ENCODE results near the gene CELF2.

CELF2 gene

GRCh38 chr10:11262494-11263345, 245.0 kb downstream of the CELF2 start:
- in situ Hi-C loops (cut with MboI; ENCODE audit: low sequenced_read_pairs): no loop called here

- in situ Hi-C loops (cut with MboI; ENCODE audit: low sequenced_read_pairs): no loop called here
Observed at GRCh38 chr10:11263767-11264166, 246.1 kb downstream of the CELF2 start.

GRCh38 chr10:11264296-11265048, 246.8 kb downstream of the CELF2 start:
- in situ Hi-C loops (cut with MboI; ENCODE audit: low sequenced_read_pairs): no loop called here

GRCh38 chr10:11265484-11265883, 247.8 kb downstream of the CELF2 start:
- in situ Hi-C loops (cut with MboI; ENCODE audit: low sequenced_read_pairs): no loop called here

- in situ Hi-C loops (cut with MboI; ENCODE audit: low sequenced_read_pairs): no loop called here
Observed at GRCh38 chr10:11266426-11266825, 248.8 kb downstream of the CELF2 start.

DNA sequence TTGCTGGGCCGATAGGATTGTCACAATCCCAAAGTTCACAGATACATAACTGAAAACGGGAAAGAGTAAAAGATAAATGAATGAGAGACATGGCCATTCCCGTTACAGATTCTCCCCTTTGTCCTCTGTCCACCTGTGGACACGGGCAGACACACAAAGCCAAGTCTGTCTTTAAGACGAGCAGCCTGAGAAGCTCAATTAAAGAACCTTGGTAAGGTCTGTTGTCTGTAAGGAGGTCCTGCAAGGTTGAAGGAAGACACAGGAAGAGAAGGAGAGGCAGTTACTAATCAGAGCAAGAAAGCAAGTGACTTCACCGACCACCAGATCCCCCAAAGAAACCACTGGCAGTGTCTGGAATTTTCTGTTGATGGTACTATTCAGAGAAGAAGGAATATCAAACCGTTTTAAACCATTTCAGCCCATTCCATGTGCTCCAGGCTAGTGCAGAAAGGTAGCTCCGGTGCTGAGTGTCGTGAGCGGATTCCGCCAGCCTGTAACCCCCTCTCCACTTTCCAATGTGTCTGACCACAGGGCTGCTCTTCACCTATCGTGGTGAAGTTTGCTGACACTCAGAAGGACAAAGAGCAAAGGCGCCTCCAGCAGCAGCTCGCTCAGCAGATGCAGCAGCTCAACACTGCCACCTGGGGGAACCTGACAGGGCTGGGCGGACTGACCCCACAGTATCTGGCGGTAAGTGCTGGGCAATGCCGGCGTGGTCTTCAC, 252.6 kb downstream of the CELF2 start:
- in situ Hi-C loops (cut with MboI; ENCODE audit: low sequenced_read_pairs): no loop called here

DNA sequence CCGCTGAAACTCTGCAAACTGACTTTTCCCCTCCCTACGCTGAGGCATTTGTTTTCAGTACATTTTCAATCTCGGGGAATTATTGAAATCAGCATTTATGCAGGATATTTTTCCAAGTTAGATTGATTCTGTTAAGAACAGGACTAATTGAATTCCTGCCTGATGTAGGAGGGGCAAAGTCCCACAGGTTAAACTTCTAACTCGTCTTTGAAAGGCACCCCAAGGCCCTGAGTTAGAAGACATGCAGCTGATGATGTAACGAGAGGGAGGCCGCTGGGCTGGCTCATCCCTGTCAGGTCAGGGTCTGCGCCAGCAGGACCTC, 253.1 kb downstream of the CELF2 start:
- in situ Hi-C loops (cut with MboI; ENCODE audit: low sequenced_read_pairs): no loop called here

- in situ Hi-C loops (cut with MboI; ENCODE audit: low sequenced_read_pairs): no loop called here
Observed at GRCh38 chr10:11272915-11273389, 255.3 kb downstream of the CELF2 start.

DNA sequence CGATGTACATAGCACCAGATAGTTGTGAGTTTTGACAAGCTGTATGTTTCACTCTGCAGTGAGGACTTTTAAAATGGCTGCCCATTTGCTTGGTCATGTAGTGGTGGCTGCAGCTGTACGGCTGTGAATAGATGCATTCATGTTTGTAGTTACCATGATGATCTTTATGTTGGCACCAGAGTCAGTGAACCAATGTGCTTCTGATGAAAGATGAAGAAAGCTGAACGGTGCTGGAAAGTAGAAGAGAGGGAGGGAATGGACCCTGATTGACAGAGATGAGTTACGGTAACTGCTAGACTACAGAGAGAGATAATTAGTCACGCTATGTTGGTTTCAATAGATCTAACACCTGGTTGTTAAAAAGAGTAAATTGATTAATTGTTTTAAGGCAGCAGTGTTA, 256.8 kb downstream of the CELF2 start:
- in situ Hi-C loops (cut with MboI; ENCODE audit: low sequenced_read_pairs): no loop called here

GRCh38 chr10:11275651-11276050, 258.0 kb downstream of the CELF2 start:
- in situ Hi-C loops (cut with MboI; ENCODE audit: low sequenced_read_pairs): no loop called here

DNA sequence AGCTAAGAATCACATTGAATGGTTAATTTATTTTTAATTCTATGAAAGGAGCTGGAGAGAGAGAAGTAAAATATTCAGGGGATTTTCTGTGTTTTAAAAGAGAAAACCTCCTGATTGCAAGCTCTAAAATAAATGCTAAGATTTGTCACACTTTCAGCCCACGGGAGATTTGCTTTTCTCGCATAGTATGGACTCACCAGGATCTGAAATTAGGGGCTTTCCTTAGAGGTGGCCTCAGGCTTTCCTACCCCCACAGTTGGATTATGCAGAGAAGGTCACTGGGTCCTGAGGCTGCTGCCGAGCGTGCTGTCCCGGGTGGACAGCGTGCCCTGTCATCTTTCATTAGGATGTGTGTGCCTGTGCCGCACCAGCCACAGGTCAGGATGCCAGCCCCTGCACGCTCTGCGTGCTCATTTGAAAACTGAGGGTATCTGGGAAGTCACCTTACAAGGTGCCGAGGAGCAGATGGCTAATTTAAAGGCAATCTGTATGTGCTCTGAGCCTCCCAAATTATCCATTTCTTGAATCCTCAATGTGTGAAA, 258.8 kb downstream of the CELF2 start:
- in situ Hi-C loops (cut with MboI; ENCODE audit: low sequenced_read_pairs): no loop called here

- in situ Hi-C loops (cut with MboI; ENCODE audit: low sequenced_read_pairs): no loop called here
Observed at GRCh38 chr10:11279314-11279713, 261.6 kb downstream of the CELF2 start.

DNA sequence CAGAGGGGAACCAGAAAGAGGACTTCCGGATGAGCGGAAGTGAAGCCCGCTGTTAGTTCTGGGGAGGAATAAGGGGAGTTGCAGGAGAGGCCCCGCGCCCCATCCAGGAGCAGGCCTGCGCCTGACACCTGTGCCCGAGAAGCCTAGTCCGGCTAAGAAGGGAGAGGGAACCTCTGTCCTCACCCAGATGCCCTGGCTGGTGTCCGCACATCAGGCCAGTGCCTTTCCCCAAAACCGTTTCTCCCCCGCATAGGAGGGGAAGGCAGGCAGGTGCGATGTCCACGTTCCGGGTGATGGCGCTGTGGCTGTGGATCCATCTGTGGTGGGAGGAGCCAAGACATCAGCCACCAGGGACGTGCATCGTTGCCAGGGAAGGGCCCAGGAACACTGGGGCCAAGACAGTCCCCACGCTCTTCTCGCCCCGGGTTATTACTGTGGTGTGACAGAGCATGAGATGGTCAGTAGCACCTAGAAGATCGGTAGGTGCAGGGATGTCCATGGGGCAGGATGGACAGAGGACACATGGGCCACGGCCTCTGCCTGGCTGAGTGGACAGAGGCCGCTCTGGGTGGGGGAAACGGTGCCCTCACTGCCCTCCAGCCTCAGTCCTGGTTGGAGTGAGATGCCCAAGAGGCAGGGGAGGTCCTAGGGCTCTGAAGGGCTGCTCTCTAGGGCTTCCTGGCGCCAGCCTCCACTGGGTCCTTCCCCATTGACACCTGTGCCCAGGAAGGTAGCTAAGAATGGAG, 262.7 kb downstream of the CELF2 start:
- in situ Hi-C loops (cut with MboI; ENCODE audit: low sequenced_read_pairs): no loop called here

DNA sequence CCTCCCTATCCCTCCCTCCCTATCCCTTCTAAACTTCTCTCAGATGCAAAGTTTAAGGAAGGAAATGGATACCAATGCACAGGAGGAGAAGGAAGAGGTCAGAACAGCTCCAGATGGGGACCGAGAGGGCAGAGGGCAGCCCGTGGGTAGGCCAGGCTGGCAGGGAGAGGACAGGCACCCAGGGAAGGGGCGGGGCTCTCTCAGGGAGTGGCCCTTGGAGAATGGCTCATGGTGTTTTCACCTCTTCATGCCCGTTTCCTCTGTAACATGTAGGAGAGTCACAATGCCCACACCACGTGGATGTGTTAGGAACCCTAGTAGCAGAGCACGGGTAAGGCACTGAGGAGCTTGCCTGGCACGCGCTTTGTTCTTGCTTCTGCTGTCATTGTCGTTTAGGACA, 264.5 kb downstream of the CELF2 start:
- in situ Hi-C loops (cut with MboI; ENCODE audit: low sequenced_read_pairs): no loop called here

- in situ Hi-C loops (cut with MboI; ENCODE audit: low sequenced_read_pairs): no loop called here
Observed at GRCh38 chr10:11282661-11283060, 265.0 kb downstream of the CELF2 start.

GRCh38 chr10:11284291-11285085, 266.8 kb downstream of the CELF2 start:
- in situ Hi-C loops (cut with MboI; ENCODE audit: low sequenced_read_pairs): no loop called here

- in situ Hi-C loops (cut with MboI; ENCODE audit: low sequenced_read_pairs): no loop called here
Observed at GRCh38 chr10:11285171-11285570, 267.5 kb downstream of the CELF2 start.

DNA sequence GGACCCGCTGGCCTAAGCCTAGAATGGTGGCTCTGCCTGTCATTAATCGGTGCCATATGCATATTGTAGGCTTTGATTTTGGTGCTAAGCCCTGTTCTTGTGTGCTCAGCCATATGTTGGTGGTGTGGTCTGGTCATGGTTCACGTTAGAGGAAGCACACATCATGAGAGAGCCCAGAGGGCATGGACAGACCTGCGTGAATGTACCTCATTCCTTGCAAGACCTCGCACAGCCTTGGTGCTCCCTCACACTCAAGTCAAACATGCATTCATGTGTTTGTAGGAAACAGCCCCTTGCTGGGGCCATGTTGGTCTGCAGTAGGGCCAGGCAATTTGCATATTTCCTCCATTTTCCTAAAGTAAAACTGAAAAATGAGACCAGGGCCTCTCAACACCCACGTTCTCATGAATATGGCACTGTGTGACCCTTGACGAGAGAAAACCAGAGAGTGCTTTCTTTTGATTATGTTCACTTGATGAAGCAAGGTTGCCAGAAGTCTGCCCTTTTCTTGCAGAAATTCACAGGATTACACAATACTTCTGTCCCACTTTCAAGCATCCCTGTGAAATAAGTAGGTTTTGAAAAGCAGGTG, 268.7 kb downstream of the CELF2 start:
- in situ Hi-C loops (cut with MboI; ENCODE audit: low sequenced_read_pairs): no loop called here

GRCh38 chr10:11288302-11288701, 270.6 kb downstream of the CELF2 start:
- in situ Hi-C loops (cut with MboI; ENCODE audit: low sequenced_read_pairs): no loop called here
